AG09309 (cell line): Measurements from ENCODE around the gene ZNF576.

ENCODE experiments used
- DNase-seq: peaks from one replicate; pipeline ENCODE4 v3.0.0-alpha.2; 2010; ENCODE audit warnings: low read depth
- H3K4me3 ChIP-seq: 2 replicates; pipeline ENCODE4 v1.5.1; 2011; ENCODE audit warnings: mild to moderate bottlenecking, low read depth, low read length, moderate library complexity; ENCODE audit not compliant: control insufficient read depth
- TF ChIP-seq, protein P1 (sequence below): IDR thresholded peaks from 2 replicates; pipeline ENCODE4 v1.5.1; 2011; ENCODE audit warnings: mild to moderate bottlenecking, low read depth, low read length, inconsistent platforms; ENCODE audit not compliant: insufficient read depth, control insufficient read depth; ENCODE audit errors: missing control alignments

Gene ZNF576

DNA sequence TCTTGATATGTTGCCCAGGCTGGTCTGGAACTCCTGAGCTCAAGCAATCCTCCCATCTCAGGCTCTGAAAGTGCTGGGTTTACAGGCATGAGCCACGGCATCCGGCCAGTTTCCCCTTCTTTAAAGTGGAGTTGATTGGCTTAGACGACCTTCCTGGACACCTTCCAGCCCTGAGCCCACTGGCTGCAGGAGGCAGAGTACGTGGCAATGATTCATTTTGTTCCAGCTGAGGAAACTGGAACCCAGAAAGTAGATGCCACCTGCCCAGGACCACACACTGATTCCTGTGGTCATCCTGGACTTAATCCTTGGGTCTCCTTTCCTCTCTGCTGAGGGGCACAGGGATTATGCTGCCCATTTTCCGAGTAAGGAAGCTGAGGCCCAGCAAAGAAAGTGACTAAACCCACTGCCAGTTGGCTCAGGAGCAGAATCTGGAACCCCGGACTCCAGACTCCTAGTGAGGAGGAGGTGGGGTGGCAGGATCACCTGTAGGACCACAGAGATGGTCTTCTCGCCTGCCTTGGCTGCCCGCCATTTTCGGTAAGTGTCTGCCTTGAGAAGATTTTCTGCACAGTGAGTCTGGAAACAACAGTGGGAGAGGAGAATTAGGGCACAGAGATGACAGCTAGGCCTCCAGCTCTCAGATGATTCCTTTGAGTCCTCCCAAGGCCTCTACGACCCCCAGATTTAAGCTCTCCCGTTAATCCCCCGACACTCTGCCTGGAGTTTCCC, 21.8 kb upstream of the ZNF576 start:
- TF ChIP-seq, protein P1, sequence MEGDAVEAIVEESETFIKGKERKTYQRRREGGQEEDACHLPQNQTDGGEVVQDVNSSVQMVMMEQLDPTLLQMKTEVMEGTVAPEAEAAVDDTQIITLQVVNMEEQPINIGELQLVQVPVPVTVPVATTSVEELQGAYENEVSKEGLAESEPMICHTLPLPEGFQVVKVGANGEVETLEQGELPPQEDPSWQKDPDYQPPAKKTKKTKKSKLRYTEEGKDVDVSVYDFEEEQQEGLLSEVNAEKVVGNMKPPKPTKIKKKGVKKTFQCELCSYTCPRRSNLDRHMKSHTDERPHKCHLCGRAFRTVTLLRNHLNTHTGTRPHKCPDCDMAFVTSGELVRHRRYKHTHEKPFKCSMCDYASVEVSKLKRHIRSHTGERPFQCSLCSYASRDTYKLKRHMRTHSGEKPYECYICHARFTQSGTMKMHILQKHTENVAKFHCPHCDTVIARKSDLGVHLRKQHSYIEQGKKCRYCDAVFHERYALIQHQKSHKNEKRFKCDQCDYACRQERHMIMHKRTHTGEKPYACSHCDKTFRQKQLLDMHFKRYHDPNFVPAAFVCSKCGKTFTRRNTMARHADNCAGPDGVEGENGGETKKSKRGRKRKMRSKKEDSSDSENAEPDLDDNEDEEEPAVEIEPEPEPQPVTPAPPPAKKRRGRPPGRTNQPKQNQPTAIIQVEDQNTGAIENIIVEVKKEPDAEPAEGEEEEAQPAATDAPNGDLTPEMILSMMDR: no peak
- no peak for DNase-seq

DNA sequence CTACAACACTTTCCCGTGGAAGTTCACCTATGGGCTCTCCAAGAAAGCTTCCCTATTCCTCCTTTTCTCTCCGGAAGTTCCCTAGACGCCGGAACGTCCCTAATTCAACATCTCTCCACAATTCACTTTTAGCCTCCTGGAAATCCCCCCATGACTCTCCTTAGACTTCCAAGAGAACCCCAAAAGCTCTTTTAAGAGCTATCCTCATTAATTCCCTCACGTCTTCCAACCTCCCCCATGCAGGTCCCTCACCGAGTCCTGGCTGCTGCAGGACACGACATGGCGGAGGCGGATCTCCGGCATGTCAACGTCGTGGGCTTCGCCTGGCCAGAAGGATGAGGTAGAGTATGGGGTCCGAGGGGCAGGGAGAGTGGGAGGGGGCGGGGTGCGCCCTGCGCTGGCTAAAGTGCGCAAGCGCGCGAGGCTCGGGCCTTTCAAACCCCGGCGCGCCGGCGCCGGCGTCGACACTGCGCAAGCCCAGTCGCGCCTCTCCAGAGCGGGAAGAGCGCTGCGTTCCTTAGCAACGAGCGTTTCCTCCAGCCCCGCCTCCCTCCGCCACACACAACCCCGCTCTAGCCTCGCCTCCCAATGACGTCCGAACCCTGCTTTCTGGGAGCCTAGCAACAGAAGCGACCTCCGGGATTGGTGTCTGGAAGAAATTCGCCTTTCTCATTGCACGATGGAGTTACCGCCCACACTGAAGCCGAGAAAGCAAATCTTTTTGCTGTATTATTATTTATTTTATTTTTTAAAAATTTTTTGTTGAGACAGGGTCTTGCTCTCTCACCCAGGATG, 21.0 kb upstream of the ZNF576 start, which contains the start of the genes PINLYP and XRCC1:
Gene PINLYP (plus strand): TSS at position 646 of the 795 bp plus-strand sequence. CDS start 1,391 bp downstream, outside the sequence.
Gene XRCC1 (minus strand): TSS at position 372 of the 795 bp plus-strand sequence. CDS start 69 bp downstream, at position 303.
- peak within 1 kb of the TSS; percentile 83 for H3K4me3 ChIP-seq
- peak; percentile 90 for DNase-seq
- TF ChIP-seq, protein P1: no peak

More for the DNA sequence above, 21.8 kb upstream of the ZNF576 start:
- H3K4me3 ChIP-seq: peak overlapping the region; percentile 83

DNA sequence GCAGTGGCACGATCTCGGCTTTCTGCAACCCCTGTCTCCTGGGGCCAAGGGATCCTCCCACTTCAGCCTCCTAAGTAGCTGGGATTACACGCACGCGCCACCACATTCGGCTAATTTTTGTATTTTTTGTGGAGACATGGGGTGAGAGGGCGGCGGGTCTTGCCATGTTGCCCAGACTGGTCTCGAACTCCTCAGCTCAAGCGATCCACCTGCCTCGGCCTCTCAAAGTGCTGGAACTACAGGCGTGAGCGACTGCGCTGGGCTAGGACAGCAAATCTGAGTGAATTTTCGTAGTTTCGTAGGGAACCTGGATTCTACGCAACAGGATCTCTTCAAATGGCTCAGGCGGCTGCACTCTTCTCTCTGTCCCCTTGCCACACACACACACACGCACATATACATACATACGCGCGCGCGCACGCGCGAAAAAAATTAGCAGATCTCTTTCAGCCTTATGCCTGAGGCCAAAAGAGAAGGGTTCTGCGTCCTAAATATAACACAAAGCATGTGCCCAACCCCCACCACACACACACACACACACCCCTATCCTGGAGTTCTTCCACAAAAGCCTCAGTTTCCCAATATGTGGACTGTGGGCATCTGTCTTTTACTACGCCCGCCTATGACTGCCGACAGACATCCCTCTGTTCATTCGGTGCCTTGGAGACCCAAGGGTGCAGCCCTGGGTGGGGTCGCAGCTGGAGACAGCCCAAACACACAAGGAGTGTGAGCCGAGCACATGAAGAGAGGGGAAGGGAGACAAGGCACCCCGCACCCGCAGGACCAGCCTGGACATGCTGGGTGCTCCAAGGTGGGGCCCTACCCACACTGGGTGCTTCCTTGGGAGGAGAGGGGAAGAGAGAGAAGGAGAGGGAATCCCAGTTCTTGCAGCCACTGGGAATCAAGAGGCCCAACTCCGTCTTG, 20.2 kb upstream of the ZNF576 start:
- peak overlapping the region; percentile 28 for H3K4me3 ChIP-seq
- DNase-seq: no peak
- TF ChIP-seq, protein P1: no peak

DNA sequence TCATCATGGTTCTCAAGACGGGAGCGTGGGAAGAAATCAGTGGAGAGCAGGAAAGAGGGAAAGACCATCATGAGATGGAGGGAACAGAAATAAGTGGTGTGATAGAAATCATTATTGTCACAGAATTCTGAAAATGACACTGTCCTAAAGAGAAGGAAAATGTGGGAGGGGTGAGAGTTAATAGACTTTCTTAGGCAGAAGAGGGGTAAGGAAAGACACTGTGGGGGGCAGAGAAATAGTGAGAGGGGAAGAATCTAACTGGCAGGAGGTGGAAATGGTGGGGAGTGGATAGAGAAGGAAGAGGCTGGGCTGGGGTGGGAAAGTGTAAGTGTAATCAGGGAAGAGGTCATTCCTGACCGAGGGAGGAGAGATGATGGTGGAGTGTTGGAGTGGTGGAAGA, 17.6 kb upstream of the ZNF576 start:
- H3K4me3 ChIP-seq: no peak overlapping the region
- no peak for DNase-seq
- TF ChIP-seq, protein P1: no peak

DNA sequence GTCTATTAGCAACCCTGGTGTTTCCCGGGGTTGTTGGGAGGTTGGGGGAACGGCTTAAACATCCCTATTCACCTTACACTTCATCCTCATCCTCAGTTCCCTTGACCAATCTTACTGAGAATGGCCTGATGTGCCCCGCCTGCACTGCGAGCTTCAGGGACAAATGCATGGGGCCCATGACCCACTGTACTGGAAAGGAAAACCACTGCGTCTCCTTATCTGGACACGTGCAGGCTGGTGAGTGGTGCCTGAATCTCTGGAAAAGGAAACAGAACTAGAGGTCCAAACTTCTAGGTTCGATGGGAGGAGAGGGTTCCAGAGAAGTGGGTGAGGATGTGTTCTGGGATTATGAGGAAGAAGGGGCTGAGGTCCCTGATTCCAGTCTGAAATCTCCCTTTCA, 14.9 kb upstream of the ZNF576 start:
- TF ChIP-seq, protein P1: no peak
- DNase-seq: no peak
- H3K4me3 ChIP-seq: no peak overlapping the region

DNA sequence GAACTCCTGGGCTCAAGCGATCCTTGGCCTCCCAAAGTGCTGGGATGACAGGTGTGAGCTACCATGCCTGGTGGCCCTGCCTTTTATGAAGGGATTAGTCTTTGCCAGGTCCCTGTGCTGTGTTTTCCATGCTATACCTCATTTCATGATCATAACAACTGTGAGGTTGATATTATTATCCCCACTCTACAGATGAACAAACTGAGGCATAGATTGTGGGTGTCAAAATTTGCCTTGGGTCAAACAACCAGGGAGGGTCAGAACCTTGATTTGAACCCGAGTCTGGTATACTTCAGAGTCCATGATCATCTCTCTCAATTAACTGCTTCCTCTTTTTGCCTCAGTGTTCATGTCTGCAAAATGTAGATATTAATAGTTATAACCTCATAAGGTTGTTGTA, 13.9 kb upstream of the ZNF576 start:
- TF ChIP-seq, protein P1: no peak

More for the DNA sequence above, 13.9 kb upstream of the ZNF576 start:
- no peak for DNase-seq
- no peak overlapping the region for H3K4me3 ChIP-seq
